Measurements from ENCODE around the gene AUTS2. TPM values are rescaled to one million over a fixed set of nuclear protein-coding genes. Genes with fewer than 3 reads are reported as not detected.

AUTS2 gene
- total RNA-seq, 1 donor from 2014 or later = 9.9 TPM

DNA sequence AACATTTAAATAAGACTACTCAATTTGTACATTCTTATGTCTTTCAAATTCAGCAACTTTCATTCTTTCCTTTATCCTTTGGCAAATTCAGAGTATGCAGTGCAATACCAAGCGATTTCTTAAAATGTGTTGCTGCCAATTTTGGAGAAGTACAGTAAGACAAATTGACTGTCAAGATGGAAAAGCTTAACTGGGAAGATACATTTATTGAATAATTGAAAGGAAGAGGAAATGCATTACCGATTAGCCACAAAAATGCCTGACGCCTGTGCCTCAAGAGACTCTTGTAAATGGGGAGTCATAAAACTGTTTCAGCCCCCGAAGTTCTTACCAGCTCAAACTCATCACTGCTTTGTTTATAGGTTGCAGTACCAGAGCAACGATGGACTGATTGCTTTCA lies 1160.4 kb downstream of the AUTS2 start:
- H3K27me3 ChIP-seq (ENCODE audit: control insufficient read depth, insufficient read depth, low read length) = no peaks in the 10 kb centered on the region
- H3K36me3 ChIP-seq (ENCODE audit: control insufficient read depth, insufficient read depth, low read length) = no peaks in the 10 kb centered on the region
- TF ChIP-seq, protein P1, sequence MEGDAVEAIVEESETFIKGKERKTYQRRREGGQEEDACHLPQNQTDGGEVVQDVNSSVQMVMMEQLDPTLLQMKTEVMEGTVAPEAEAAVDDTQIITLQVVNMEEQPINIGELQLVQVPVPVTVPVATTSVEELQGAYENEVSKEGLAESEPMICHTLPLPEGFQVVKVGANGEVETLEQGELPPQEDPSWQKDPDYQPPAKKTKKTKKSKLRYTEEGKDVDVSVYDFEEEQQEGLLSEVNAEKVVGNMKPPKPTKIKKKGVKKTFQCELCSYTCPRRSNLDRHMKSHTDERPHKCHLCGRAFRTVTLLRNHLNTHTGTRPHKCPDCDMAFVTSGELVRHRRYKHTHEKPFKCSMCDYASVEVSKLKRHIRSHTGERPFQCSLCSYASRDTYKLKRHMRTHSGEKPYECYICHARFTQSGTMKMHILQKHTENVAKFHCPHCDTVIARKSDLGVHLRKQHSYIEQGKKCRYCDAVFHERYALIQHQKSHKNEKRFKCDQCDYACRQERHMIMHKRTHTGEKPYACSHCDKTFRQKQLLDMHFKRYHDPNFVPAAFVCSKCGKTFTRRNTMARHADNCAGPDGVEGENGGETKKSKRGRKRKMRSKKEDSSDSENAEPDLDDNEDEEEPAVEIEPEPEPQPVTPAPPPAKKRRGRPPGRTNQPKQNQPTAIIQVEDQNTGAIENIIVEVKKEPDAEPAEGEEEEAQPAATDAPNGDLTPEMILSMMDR (IDR thresholded peaks at IDR 0.05; ENCODE audit: insufficient read depth, low read length, poor library complexity, severe bottlenecking) = no peak
- no peak for DNase-seq (ENCODE audit: low read depth)
- no peak overlapping the region for H3K4me3 ChIP-seq (ENCODE audit: low read depth, low read length)

DNA sequence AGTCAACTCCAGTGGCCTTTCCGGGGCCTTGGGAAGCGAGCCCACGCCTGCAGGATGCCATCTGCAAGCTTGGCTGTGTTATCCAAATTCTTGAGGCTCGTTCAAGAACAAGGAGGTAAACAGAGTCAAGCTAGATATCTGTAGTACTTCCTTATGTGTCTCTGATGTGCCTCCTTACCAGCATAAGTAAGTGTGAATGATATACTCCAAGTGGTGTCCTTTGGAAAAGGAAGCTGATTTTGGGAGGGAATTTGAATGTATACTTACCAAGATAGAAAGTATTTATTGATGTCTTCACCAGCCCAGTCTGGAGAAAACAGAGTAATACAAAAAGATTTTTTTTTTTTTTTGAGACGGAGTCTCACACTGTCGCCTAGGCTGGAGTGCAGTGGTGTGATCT lies 1161.4 kb downstream of the AUTS2 start:
- no peak overlapping the region for H3K4me3 ChIP-seq (ENCODE audit: low read depth, low read length)
- no peaks in the 10 kb centered on the region for H3K36me3 ChIP-seq (ENCODE audit: control insufficient read depth, insufficient read depth, low read length)
- no peaks in the 10 kb centered on the region for H3K27me3 ChIP-seq (ENCODE audit: control insufficient read depth, insufficient read depth, low read length)
- TF ChIP-seq, protein P1 (IDR thresholded peaks at IDR 0.05; ENCODE audit: insufficient read depth, low read length, poor library complexity, severe bottlenecking) = no peak
- DNase-seq (ENCODE audit: low read depth) = no peak

DNA sequence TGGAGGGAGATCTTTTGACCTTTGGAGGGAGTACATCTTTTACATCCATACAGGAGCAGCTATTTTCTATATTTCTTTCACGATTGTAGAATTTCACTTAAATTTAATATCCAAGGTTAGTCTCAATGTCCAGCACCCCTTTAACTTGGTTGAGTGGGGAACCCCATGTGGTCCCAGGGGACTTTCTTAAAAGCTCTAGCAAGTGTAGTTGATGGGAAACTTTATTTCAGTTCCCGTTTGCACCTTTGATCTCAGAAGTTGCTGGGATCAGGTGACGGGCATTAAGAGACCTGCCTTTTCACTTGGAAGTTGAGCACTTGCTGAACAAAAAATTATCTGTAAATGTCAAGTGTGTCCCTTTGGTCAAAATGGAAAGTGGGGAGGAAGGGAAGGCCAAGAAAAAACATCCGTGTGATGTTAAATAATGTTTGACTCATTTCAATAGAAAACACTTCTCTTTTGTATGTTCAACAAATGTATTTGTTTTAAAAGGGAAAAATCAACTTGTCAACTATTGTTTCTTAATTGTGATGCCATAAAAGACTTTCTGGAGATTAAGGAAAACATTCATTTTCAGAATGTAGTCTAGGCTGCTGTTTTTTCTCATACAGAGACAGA lies 1163.5 kb downstream of the AUTS2 start:
- H3K27me3 ChIP-seq (ENCODE audit: control insufficient read depth, insufficient read depth, low read length) = no peaks in the 10 kb centered on the region
- H3K36me3 ChIP-seq (ENCODE audit: control insufficient read depth, insufficient read depth, low read length) = no peaks in the 10 kb centered on the region
- H3K4me3 ChIP-seq (ENCODE audit: low read depth, low read length) = no peak overlapping the region
- DNase-seq (ENCODE audit: low read depth) = no peak
- TF ChIP-seq, protein P1 (IDR thresholded peaks at IDR 0.05; ENCODE audit: insufficient read depth, low read length, poor library complexity, severe bottlenecking) = no peak

DNA sequence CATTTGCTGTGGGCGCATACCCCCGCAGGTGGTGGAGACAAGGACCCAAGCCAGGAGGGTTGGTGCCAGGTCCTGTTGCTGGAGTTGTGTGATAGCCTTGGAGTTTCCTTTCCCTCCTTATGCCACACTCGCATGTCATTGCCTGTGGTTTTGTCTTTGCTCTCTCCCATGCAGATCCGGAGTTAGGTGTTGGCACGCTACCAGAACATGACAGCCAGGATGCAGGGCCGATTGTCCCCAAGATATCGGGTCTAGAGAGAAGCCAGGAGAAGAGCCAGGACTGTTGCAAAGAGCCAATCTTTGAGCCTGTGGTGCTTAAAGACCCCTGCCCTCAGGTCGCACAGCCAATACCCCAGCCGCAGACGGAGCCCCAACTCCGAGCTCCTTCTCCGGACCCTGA lies 1164.4 kb downstream of the AUTS2 start:
- Histone ChIP-seq H3K4me3 (ENCODE audit: low read depth, low read length) (no peak overlapping the region), H3K27me3 (ENCODE audit: control insufficient read depth, insufficient read depth, low read length) (no peaks in the 10 kb centered on the region), H3K36me3 (ENCODE audit: control insufficient read depth, insufficient read depth, low read length) (no peaks in the 10 kb centered on the region)
- no peak for DNase-seq (ENCODE audit: low read depth)
- TF ChIP-seq, protein P1 (IDR thresholded peaks at IDR 0.05; ENCODE audit: insufficient read depth, low read length, poor library complexity, severe bottlenecking) = no peak

DNA sequence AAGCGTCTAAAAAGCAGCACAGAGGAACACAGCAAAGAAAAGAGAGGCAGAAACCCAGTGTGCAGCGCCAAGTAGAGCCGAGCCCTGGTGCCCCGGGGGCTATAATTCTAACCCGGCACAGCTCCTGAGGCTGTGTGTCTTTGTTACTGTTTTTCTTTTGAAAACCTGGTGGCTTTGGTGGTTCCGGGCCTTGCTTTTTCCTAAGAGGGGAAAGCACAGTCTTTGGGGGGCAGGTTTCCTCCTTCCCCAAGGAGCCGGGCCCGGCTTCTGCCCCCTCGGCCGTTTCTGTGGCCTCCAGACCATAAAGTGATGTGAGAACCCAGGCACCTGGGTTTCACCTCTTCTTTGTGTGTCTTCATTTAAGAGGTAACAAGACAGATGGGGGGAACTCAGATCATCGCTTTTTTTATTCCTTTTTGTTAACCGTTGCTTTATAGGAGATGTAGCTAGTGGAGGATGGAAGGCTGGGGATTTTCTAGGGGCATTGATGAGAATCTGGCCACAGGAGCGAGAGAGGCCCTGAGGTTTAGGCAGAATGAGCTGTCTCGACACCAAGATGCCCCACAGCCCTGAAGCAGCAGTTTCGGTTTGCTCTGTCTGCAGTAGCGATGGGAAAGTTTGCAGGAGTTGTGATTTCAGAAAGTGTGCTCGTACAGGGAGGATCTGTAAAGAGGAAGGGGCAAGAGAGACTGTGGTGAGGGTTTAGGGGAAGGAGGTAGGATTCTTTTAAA lies 1165.9 kb downstream of the AUTS2 start:
- H3K27me3 ChIP-seq (ENCODE audit: control insufficient read depth, insufficient read depth, low read length) = no peaks in the 10 kb centered on the region
- H3K36me3 ChIP-seq (ENCODE audit: control insufficient read depth, insufficient read depth, low read length) = no peaks in the 10 kb centered on the region
- TF ChIP-seq, protein P1 (IDR thresholded peaks at IDR 0.05; ENCODE audit: insufficient read depth, low read length, poor library complexity, severe bottlenecking) = no peak
- DNase-seq (ENCODE audit: low read depth) = no peak
- no peak overlapping the region for H3K4me3 ChIP-seq (ENCODE audit: low read depth, low read length)

Measured in kidney epithelial cell (primary cell).